SK-N-DZ (cell line): Measurements from ENCODE around the gene FAM171A1.

Experiments used
- DNase-seq: peaks from one replicate; pipeline ENCODE4 v3.0.0-alpha.2; 2015; ENCODE audit warnings: low spot score
- small RNA-seq, 2 experiments: library from RNA; depleted of rRNA; stranded (forward); fragments of <200 nt; gene quantifications; one replicate each; pipeline ENCODE3, GENCODE V24; 2014

FAM171A1 gene

DNA sequence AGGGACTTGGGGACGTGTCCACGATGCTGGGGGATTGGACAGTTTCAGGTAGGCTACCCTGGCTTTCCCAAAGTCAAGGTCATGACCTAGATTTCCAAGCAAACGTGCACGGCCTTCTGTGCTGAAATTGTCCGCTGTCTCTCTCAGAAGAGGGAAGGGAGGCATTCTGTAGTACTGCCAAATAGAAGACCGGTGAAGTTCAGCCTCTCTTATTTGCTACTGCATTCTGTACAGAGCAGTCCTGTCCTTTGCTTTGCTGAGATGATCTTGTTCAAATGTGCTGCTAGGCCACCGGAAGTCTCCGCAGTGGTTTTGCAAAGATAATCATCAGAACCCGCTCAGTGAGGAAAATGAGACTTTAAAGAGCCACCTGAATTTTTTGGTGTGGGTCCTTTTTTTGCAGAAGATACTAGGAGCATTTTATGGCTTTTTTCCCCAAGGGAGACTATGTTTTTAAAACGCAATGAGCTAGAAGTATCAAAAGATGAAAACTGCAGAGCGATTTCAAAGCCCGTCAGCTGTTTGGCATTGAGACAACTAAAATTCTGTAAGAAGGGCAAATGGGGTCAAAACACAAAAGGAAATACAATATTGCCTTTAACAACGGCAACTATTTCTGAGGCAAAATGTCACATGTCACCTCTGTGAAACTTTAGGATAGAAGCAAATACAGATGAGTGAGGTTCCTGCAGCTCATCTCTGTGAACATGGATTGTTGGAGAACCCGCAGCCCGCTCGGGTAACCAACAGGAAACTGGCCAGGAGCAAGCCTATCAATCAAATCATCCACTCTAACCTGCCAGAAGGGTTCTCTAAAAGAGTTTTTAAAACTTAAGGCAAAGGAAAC, 201.3 kb downstream of the FAM171A1 start:
- peak; percentile 32 for DNase-seq

DNA sequence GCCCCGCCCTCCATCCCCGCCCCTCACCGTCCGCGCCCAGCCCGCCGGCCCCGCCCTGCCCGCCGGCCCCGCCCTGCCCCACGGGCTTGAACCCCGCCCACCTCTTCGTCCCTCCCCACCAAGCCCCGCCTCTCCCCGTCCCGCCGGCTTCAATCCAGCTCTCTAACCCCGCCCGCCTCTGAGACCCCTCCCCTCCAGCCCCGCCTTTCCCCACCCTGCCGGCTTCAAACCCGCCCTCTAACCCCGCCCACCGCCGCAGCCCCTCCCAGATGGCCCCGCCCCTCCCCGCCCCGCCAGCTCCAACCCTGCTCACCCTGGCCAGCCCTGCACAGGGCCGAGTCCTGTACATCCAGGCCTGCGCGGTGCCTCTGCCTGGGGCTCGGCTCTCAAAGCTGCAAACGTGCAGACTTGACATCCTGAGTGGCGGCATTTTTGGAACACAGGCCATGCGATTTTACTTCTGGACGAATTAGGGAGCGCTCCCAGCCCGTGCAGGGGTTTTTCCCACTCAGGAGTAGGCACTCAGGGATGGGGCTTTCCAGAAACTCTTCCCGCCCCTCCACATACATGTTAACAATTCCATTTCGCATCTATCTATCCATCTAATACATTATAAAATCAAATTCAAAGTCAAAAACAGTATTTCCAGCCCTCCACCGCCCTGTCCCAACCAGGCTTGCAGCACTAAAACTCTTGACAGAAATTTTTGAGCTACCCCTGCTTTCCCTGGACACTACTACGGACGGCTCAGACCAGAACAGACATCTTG, 202.1 kb downstream of the FAM171A1 start:
- DNase-seq: peak; percentile 72

GRCh38 chr10:15168291-15168785, 202.8 kb downstream of the FAM171A1 start, which contains the start of gene NMT2:
Gene NMT2, minus strand, starts transcription at chr10:15168693. Its CDS starts 81 bp downstream, at chr10:15168612.
- peak; percentile 80 for DNase-seq

DNA sequence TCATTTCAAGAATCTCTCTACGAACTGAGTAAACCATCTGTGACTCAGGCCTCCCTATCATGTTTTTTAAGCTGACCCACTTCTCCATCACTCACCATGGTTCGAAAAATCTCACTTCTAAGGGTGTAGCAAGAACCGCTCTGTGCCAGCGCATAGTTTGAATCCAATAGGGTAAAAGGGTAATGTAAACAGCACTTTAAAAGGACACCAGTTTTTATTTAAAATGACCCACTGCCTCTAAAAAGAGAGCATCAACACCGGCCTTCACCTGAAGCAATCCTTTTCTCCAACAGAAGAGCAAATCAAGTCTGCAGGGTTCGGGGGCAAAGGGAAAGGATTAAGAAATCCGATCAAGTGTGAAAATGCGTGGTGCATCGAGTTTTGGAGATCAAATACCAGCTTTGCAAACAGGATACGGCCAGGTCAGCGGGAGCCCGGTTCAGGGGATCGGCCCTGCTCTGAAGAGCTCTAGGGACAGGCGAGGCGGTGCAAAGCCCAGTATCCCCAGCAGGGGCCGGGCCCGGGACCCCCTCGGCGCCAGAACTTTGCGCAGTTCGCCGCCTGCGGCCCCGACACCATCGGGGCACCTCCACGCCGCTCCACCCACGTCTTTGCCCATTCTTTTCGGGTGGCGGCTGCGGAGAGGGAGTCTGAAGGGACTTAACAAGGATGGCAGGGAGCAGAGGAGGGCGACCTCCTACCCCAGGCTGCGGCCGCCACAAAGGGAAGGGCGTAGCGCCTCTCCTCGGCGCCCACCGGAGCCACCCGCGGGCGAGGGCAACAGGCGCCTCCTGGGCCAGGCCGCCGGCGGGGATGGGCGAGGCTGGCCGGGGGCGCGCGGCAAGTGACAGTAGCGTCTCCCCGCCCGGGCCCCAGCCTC, 203.4 kb downstream of the FAM171A1 start:
- peak; percentile 61 for DNase-seq

GRCh38 chr10:15166325-15166724, 204.8 kb downstream of the FAM171A1 start:
- DNase-seq: no peak

- no peak for DNase-seq
Observed at GRCh38 chr10:15163253-15163828, 207.7 kb downstream of the FAM171A1 start.

Small RNA genes lying within 50 kb of the gene (small RNA-seq; reads per million reads assigned to genes)
- 0 reads per million in 2 experiments for gene AL590365.1
